Fibroblast of skin of scalp (primary cell): Measurements from ENCODE around the gene ZRANB1.

Experiments
- DNase-seq: peaks from one replicate; pipeline ENCODE4 v3.0.0-alpha.2; 2013

ZRANB1 gene

GRCh38 chr10:124921261-124921660 is 20.7 kb upstream of the ZRANB1 start:
- DNase-seq, result no peak

DNA sequence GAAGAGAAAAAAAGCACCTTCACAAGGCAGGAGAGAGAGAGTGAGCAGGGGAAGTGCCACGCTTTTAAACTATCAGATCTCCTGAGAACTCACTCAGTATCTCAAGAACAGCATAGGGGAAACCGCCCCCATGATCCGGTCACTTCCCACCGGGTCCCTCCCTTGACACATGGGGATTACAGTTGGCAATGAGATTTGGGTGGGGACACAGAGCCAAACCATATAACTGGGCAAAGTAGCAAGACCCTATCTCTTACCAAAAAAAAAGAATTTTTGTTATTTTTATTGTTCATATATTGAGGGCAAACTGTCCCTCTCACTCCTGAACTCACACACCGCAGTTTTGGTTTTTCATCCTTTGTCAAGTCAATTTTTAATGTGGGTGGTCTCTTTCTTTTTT is 18.2 kb upstream of the ZRANB1 start:
- DNase-seq, result no peak

GRCh38 chr10:124926548-124926947 is 15.4 kb upstream of the ZRANB1 start:
- no peak for DNase-seq

DNA sequence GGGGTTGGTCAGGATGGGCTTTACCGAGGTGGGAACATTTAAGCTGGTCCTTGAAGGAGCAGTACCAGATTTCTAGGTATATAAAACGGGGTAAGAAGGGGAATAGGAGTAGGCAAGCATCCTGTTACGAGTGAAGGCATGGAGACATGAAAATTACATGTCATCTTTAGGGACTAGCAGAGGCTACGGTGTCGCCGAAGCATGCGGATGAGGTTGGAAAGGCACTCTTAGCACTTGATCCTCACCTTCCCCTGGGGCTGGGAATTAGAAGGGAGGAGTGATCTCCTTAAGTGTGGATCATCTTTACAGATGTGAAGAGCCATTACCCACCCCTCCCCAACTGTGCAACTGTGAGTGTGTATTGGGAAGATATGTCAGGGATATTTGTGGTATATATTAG is 13.8 kb upstream of the ZRANB1 start:
- DNase-seq, result no peak

DNA sequence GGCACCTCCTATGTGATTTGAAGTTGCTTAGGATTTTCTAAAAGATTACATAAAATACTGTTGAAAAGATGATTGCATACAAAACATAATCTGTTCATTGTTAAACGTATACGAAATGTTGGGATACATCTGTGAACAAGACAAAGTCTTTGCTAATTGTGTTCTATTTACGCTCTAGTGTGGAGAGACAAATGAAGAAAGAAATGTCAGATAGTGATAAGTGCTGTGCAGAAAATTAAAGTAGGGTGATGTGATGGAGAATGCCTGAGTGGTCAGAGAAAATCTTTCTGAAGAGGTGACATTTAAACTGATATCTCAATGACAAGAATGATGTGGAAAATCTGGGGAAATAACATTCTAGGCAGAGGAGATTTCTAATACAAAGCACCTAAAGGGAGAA is 13.4 kb upstream of the ZRANB1 start:
- DNase-seq, result no peak

- no peak for DNase-seq
These were observed 6.0 kb upstream of the ZRANB1 start for GRCh38 chr10:124935946-124936345.

DNA sequence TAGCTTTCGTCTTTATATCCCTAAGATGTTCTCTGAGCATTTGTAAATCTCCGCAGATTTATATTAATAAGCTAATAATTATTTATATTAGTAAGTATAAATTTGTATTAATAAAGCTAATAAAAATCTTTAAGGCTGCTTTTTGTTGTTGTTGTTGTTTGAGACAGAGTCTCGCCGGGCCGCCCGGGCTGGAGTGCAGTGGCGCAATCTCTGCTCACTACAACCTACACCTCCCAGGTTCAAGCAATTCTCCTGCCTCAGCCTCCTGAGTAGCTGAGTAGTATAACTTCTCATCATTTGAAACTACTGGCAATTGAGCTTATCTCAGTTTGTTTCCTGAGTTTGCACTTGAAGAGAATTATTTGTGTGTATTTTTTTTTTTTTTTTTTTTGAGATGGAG is 5.1 kb upstream of the ZRANB1 start:
- DNase-seq, result no peak

GRCh38 chr10:124939290-124939689 is 2.6 kb upstream of the ZRANB1 start:
- no peak for DNase-seq

- no peak for DNase-seq
These were observed 620 bp downstream of the ZRANB1 start for GRCh38 chr10:124942317-124943169.

GRCh38 chr10:124943301-124944092 is 1.6 kb downstream of the ZRANB1 start:
- peak; percentile 61 for DNase-seq

DNA sequence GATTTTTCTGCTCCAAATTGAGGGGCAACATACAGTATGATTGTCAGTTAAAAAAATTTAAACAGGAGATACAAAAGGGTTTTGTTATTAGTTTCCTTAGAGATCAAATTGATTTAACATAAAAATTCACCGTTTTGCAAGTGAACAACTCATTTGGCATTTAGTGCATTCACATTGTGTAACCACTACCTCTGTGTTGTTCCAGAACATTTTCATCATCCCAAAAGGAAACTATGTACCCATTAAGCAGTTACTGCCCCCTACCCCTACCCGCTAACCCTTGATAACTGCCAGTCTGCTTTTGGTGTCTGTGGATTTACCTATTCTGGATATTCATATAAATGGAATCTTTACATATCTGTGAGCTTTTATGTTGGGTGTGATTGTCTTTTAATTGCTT is 3.1 kb downstream of the ZRANB1 start:
- peak; percentile 16 for DNase-seq

GRCh38 chr10:124946945-124947344 is 5.0 kb downstream of the ZRANB1 start:
- DNase-seq, result no peak

DNA sequence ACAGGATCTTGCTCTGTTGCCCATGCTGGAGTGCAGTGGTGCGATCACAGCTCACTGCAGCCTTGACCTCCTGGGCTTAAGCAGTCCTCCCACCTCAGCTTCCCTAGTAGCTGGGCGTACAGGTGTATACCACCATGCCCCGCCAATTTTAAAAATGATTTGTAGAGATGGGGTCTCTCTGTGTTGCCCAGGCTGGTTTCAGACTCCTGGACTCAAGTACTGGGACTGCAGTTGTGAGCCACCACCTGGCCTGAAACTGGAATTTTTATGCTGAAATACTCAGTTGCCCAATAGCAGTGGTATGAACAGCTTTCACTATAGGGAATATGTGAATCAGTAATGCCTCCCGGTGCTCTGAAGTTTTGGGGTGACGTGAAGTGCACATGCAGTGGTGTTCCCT is 7.6 kb downstream of the ZRANB1 start:
- no peak for DNase-seq

DNA sequence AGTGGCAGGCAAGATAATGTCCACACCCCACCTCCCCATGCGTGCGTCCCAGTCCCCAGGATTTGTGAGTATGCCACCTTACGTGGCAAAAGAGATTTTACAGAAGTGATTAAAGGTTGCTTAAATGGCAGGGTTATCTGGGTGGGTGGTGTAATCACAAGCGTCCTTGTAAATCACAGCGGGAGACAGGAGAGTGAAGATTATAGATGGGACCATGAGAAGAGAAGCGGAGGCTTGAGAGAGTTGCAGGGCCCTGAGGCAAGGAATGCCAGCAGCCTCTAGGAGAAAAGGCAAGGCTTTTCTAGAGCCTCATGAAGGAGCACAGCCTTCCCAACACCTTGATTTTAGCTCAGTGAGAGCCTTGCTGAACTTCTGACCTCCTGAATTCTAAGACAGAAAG is 10.2 kb downstream of the ZRANB1 start:
- DNase-seq, result no peak

GRCh38 chr10:124953421-124953820 is 11.5 kb downstream of the ZRANB1 start:
- no peak for DNase-seq

DNA sequence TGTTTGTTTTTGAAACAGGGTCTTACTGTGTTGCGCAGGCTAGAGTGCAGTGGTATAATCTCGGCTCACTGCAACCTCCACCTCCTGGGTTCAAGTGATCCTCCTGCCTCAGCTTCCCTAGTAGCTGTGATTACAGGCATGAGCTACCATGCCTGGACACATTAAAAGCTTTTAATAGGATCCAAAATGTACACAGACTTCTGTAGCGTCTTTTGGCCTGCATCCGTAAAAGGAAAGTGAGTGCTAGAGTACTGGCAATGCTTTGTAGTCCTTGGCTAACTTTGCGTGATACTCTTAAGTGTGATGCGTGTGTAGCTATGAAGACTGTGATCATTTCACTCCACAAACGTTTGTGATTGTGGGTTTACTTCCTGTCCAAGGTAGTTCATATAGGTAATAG is 13.3 kb downstream of the ZRANB1 start:
- no peak for DNase-seq

DNA sequence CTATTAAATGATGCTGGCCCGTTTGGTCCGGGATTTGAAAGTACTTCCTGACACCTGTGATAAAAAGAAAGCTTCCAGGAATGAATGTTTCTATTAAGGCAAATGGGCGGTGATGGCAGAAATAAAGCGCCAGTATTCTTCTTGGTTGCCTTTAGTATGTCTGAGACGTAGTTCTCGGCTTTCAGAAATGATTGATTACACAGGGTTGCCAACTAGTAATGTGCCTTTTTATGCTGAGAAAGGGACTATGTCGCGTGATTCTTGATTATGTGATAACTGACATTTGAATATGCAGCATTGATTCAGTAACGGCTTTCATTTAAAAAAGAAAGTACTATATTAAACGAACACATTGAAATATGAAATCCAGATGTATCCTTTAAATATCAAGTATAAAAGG is 13.9 kb downstream of the ZRANB1 start:
- no peak for DNase-seq

GRCh38 chr10:124956764-124957163 is 14.8 kb downstream of the ZRANB1 start:
- DNase-seq, result no peak

- DNase-seq, result no peak
These were observed 15.6 kb downstream of the ZRANB1 start for GRCh38 chr10:124957404-124957947.

GRCh38 chr10:124959564-124959963 is 17.6 kb downstream of the ZRANB1 start:
- DNase-seq, result no peak

GRCh38 chr10:124961248-124961570 is 19.3 kb downstream of the ZRANB1 start:
- DNase-seq, result no peak

DNA sequence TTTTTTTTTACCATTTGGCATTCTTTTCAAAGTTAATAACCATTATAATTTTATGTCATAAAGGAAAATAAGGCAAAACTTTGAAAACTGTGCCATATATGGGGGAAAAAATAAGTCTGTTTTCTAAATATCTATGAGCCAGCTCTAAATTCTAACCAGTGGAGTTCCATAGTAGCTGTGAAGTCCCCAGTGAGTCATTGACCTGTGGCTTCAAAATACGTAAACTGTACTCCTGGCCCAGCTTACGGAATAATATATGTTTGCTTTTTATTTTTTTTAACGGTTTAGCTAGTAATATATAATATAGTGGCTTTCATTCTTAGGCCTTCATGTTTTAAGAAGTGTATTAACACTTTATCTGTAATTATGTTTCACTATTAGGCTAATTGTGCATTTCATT is 20.5 kb downstream of the ZRANB1 start:
- DNase-seq, result no peak

GRCh38 chr10:124963866-124964720 is 22.2 kb downstream of the ZRANB1 start:
- DNase-seq, result no peak
